Thoracic aorta (tissue), 2 donors: ENCODE measurements around the gene ZNF394. TPM values are rescaled to one million over a fixed set of nuclear protein-coding genes. Genes with fewer than 3 reads are reported as not detected.
"Not testable (repeated sequence)": the region's sequence is repeated elsewhere in the genome, so short reads cannot be mapped to it uniquely, and the experiment has no call there.

Source experiments
- ATAC-seq: fragments of 150-250 bp; one replicate; pipeline ENCODE4 v1.8.0; 2017; ENCODE audit warnings: low read depth; ENCODE audit not compliant: insufficient number of reproducible peaks, low FRiP score
- DNase-seq: peaks from one replicate; pipeline ENCODE4 v3.0.0-alpha.2; 2020; ENCODE audit warnings: low spot score
- H3K27ac ChIP-seq, 2 donors: fragments of 200-600 bp; sonication (generic); 1 replicate in 1 of 2; 2 replicates in 1 of 2; pipeline ENCODE4 v1.5.1; 2016; ENCODE audit warnings: mild to moderate bottlenecking in 2 of 2, moderate library complexity in 2 of 2
- H3K27me3 ChIP-seq: fragments of 200-600 bp; sonication (generic); replicated peaks from 2 replicates; pipeline ENCODE4 v1.6.0; 2016; ENCODE audit warnings: mild to moderate bottlenecking; ENCODE audit not compliant: insufficient read depth
- H3K36me3 ChIP-seq: fragments of 200-600 bp; sonication (generic); one replicate; pipeline ENCODE4 v1.5.1; 2016
- H3K4me1 ChIP-seq, 2 donors: fragments of 200-600 bp; sonication (generic); 1 replicate in 1 of 2; 2 replicates in 1 of 2; pipeline versions ENCODE4 v1.5.1 to v1.6.0; 2016; ENCODE audit warnings: low read depth in 2 of 2, mild to moderate bottlenecking in 1 of 2; ENCODE audit not compliant: control insufficient read depth in 1 of 2
- H3K4me3 ChIP-seq: fragments of 200-600 bp; sonication (generic); 2 replicates; pipeline ENCODE4 v1.5.1; 2016; ENCODE audit warnings: mild to moderate bottlenecking
- H3K9me3 ChIP-seq: fragments of 200-600 bp; sonication (generic); 2 replicates; pipeline ENCODE4 v1.5.1; 2016
- CTCF ChIP-seq: fragments of 200-600 bp; sonication (generic); IDR thresholded peaks from one replicate; pipeline ENCODE4 v1.5.1; 2019; ENCODE audit warnings: antibody characterized with exemption
- total RNA-seq, 2 donors: library from RNA; depleted of rRNA; stranded (reverse); fragments of >200 nt; gene quantifications; one replicate each; pipeline versions ENCODE4 v1.1.0 to v1.2.3, GENCODE V29; 2016

The ZNF394 gene
- total RNA-seq, 2 donors from 2014 or later, result 28.4 to 54.9 TPM

- Histone ChIP-seq H3K27ac (no peak overlapping the region), H3K4me1 (no peaks in the 10 kb centered on the region), H3K36me3 (peaks cover 38% of the 10 kb centered on the region), H3K27me3 (no peaks in the 10 kb centered on the region), H3K9me3 (no peaks in the 10 kb centered on the region), H3K4me3 (no peak overlapping the region)
- TF ChIP-seq CTCF, result no peak
- ATAC-seq (no peak), DNase-seq (no peak)
These were observed 21.3 kb upstream of the ZNF394 start for GRCh38 chr7:99521399-99521798.

- DNase-seq, result no peak
- no peak overlapping the region for H3K27ac ChIP-seq
- no peaks in the 10 kb centered on the region for H3K27me3 ChIP-seq
- H3K9me3 ChIP-seq, result no peaks in the 10 kb centered on the region
- no peak for ATAC-seq
- TF ChIP-seq CTCF, result no peak
- H3K4me3 ChIP-seq, result no peak overlapping the region
- no peaks in the 10 kb centered on the region for H3K4me1 ChIP-seq
- peaks cover 27% of the 10 kb centered on the region for H3K36me3 ChIP-seq
These were observed 14.0 kb upstream of the ZNF394 start for GRCh38 chr7:99514050-99514449.

DNA sequence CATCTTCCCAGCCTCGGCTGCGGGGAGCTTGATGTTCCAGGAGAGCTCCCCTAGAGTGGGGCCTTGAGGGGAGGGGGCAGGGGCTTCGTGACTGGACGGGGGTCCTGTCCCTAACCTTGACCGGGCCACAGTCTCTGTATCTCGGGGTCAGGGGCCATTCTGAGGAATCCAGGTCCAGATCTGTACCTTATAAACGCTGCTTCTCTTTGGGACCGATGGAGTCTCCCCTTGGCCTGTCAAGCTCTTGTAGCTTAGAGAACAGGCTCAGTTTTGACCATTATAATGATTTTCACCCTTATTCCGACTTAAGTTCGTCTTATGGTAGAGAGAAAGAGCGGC, 5.2 kb upstream of the ZNF394 start:
- peak overlapping the region; percentile 83 to 95 for H3K27ac ChIP-seq
- H3K27me3 ChIP-seq, result no peaks in the 10 kb centered on the region
- H3K9me3 ChIP-seq, result no peaks in the 10 kb centered on the region
- peak overlapping the region; percentile 77 for H3K4me3 ChIP-seq
- peaks cover 26 to 30% of the 10 kb centered on the region in 2 donors for H3K4me1 ChIP-seq
- DNase-seq (no peak), ATAC-seq (no peak)
- no peak for TF ChIP-seq CTCF
- no peaks in the 10 kb centered on the region for H3K36me3 ChIP-seq

- ATAC-seq (peak; percentile 92), DNase-seq (peak; percentile 83)
- TF ChIP-seq CTCF, result no peak
- Histone ChIP-seq H3K27me3 (no peaks in the 10 kb centered on the region), H3K9me3 (no peaks in the 10 kb centered on the region), H3K27ac (peak within 1 kb of the TSS; percentile 83 to 95), H3K4me3 (peak within 1 kb of the TSS; percentile 77), H3K4me1 (peaks cover 26 to 30% of the 10 kb centered on the region in 2 donors), H3K36me3 (no peaks in the 10 kb centered on the region)
These were observed 4.7 kb upstream of the ZNF394 start, which contains the start of gene ZKSCAN5 for GRCh38 chr7:99504603-99505323. TSS of gene ZKSCAN5 (plus strand) at chr7:99504662. CDS start at chr7:99506045, 1,383 bp downstream.

DNA sequence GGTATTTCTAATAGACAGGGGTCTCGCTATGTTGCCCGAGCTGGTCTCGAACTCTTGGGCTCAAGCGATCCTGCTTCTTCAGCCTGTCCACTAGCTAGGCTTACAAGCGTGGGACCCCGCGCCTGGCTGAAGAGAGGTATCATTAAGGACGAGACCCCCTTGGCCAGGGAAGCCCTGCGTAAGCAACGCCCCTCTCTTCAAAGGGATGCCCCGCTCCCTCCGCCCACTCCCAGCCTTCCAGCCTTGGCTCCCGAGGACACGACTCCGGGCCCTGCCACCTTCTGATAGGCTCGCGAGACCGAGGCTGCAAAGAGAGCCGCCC, 4.2 kb upstream of the ZNF394 start:
- peaks cover 26 to 30% of the 10 kb centered on the region in 2 donors for H3K4me1 ChIP-seq
- no peak for TF ChIP-seq CTCF
- H3K9me3 ChIP-seq, result no peaks in the 10 kb centered on the region
- no peaks in the 10 kb centered on the region for H3K27me3 ChIP-seq
- peak overlapping the region; percentile 83 to 95 for H3K27ac ChIP-seq
- peak; percentile 95 for DNase-seq
- no peak for ATAC-seq
- H3K36me3 ChIP-seq, result no peaks in the 10 kb centered on the region
- peak overlapping the region; percentile 77 for H3K4me3 ChIP-seq

GRCh38 chr7:99501236-99501635, 1.2 kb upstream of the ZNF394 start:
- H3K4me1 ChIP-seq, result peaks cover 34 to 40% of the 10 kb centered on the region in 2 donors
- peak overlapping the region in 1 of 2 donors; percentile 93 for H3K27ac ChIP-seq
- H3K4me3 ChIP-seq, result not testable (repeated sequence)

More at GRCh38 chr7:99501236-99501635, 1.2 kb upstream of the ZNF394 start:
- not testable (repeated sequence) for H3K36me3 ChIP-seq, H3K9me3 ChIP-seq, DNase-seq, ATAC-seq, H3K27me3 ChIP-seq
